NB4 (cell line): Measurements from ENCODE around the gene TMEM165.

Experiments
- TF ChIP-seq, protein P1 (sequence below): IDR thresholded peaks from one replicate; pipeline ENCODE4 v1.5.1; 2012; ENCODE audit warnings: low read depth, low read length
- TF ChIP-seq, protein P2 (sequence below): IDR thresholded peaks from 2 replicates; pipeline ENCODE4 v1.6.1; 2011; ENCODE audit warnings: low read depth, low read length

DNA sequence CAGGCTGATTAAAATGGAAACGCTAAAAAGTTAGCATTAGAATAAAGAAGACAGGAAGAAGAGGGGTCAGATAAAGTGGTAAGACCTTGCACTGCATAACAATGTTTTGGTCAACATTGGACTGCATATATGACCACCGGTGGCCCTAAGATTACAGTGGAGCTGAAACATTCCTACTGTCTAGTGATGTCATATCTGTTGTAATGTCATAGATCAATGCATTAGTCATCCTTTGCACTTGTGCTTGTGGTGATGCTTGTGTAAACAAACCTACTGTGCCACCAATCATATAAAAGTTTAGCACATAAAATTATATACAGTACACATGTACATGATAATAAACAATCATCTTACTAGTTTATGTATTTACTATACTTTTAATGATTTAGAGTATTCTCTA, 73.0 kb downstream of the TMEM165 start:
- TF ChIP-seq, protein P1, sequence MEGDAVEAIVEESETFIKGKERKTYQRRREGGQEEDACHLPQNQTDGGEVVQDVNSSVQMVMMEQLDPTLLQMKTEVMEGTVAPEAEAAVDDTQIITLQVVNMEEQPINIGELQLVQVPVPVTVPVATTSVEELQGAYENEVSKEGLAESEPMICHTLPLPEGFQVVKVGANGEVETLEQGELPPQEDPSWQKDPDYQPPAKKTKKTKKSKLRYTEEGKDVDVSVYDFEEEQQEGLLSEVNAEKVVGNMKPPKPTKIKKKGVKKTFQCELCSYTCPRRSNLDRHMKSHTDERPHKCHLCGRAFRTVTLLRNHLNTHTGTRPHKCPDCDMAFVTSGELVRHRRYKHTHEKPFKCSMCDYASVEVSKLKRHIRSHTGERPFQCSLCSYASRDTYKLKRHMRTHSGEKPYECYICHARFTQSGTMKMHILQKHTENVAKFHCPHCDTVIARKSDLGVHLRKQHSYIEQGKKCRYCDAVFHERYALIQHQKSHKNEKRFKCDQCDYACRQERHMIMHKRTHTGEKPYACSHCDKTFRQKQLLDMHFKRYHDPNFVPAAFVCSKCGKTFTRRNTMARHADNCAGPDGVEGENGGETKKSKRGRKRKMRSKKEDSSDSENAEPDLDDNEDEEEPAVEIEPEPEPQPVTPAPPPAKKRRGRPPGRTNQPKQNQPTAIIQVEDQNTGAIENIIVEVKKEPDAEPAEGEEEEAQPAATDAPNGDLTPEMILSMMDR: no peak
- TF ChIP-seq, protein P2, sequence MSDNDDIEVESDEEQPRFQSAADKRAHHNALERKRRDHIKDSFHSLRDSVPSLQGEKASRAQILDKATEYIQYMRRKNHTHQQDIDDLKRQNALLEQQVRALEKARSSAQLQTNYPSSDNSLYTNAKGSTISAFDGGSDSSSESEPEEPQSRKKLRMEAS: no peak
